Upper lobe of left lung (tissue), 6 donors: ENCODE results near the gene ZNF865. TPM values are rescaled to one million over a fixed set of nuclear protein-coding genes. Genes with fewer than 3 reads are reported as not detected.
A peak's percentile ranks its signal among the peaks of the same experiment; 100 is the strongest.

Experiments used
- ATAC-seq, 2 donors: fragments of 200-7000 bp; cut with Tn5 transposase; one replicate each; pipeline ENCODE4 v1.9.1; 2022; ENCODE audit warnings: mild to moderate bottlenecking in 2 of 2, moderate library complexity in 2 of 2; ENCODE audit not compliant: low FRiP score in 2 of 2
- DNase-seq, 2 donors: peaks; one replicate each; pipeline ENCODE4 v3.0.0-alpha.2; 2019 to 2020
- H3K27ac ChIP-seq, 4 donors: fragments of 200-600 bp; sonication (generic); one replicate each; pipeline ENCODE4 v1.5.1; 2016 to 2019
- H3K27me3 ChIP-seq, 4 donors: fragments of 200-600 bp; sonication (generic); one replicate each; pipeline ENCODE4 v1.5.1; 2017 to 2019
- H3K36me3 ChIP-seq, 4 donors: fragments of 200-600 bp; sonication (generic); one replicate each; pipeline ENCODE4 v1.5.1; 2016 to 2019
- H3K4me1 ChIP-seq, 4 donors: fragments of 200-600 bp; sonication (generic); one replicate each; pipeline ENCODE4 v1.5.1; 2018 to 2019
- H3K4me3 ChIP-seq, 4 donors: fragments of 200-600 bp; sonication (generic); one replicate each; pipeline ENCODE4 v1.5.1; 2017 to 2019; ENCODE audit warnings: mild to moderate bottlenecking in 2 of 4, moderate library complexity in 1 of 4
- H3K9me3 ChIP-seq, 4 donors: fragments of 200-600 bp; sonication (generic); one replicate each; pipeline ENCODE4 v1.5.1; 2018 to 2019
- EP300 ChIP-seq, 4 donors: sonication (generic); formaldehyde crosslinking; IDR thresholded peaks; one replicate each; pipeline ENCODE4 v1.5.1; 2017; ENCODE audit warnings: antibody characterized with exemption in 4 of 4, control low read depth in 2 of 4
- POLR2A ChIP-seq, 4 donors: fragments of 450-650 bp; IDR thresholded peaks; one replicate each; pipeline ENCODE4 v1.5.1; 2016 to 2017; ENCODE audit warnings: antibody characterized with exemption in 4 of 4, mild to moderate bottlenecking in 2 of 4
- POLR2AphosphoS5 ChIP-seq, 2 donors: sonication (generic); formaldehyde crosslinking; IDR thresholded peaks; one replicate each; pipeline ENCODE4 v1.5.1; 2017; ENCODE audit warnings: antibody characterized with exemption in 2 of 2
- WGBS, 2 donors: methylation state at CpG; one replicate each; pipeline ENCODE4 v1.1.5; 2017 to 2018; 5-methylcytosine and 5-hydroxymethylcytosine counted together
- total RNA-seq, 6 donors: library from RNA; depleted of rRNA in 4 of 6; stranded (reverse); fragments of >200 nt in 4 of 6; gene quantifications; one replicate each; pipeline versions ENCODE4 v1.1.0 to v1.2.1, GENCODE V29; 2016 to 2021
- TF ChIP-seq, protein P1 (sequence below), 6 experiments: fragments of 450-650 bp in 4 of 6; fragments of 200-600 bp in 2 of 6; sonication (generic) in 2 of 6; IDR thresholded peaks; one replicate each; pipeline ENCODE4 v1.5.1; 2016 to 2019; ENCODE audit warnings: antibody characterized with exemption in 6 of 6
- donor health status: DM: no; HTN: no; CAD: no; lungs with moderate emphysema.
- donor health status: DM: no; HTN: yes; CAD: no; lungs with severe emphysema.

ZNF865 gene
- total RNA-seq, 6 donors from 2014 or later = 7.7 to 39.8 (median 20.6) TPM

DNA sequence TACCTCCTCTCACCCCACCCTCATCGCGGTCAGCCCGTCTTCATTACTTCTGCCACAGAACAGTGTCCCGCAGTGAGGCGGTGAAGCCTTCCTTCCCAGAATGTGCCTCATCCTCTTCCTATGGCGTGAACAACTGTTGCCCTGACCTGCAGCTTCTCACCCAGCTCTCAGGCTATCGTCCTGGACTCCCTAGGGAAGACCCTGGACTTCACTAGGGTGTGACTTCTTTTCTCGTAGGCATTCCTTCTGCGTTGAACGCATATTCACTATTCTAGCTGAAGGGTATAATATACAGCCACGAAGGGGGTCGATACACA lies 982 bp downstream of the ZNF865 start:
- H3K27ac ChIP-seq = peak overlapping the region; percentile 93 to 97 (median 96)
- no peaks in the 10 kb centered on the region for H3K9me3 ChIP-seq
- 22 to 28% methylated on average over 12 of the region's 12 CpGs for WGBS, 2 donors
- no peaks in the 10 kb centered on the region for H3K27me3 ChIP-seq
- ATAC-seq (no peak), DNase-seq (no peak)
- H3K36me3 ChIP-seq = peaks cover 0 to 28% (median 8%) of the 10 kb centered on the region in 4 donors
- H3K4me3 ChIP-seq = peak overlapping the region in 3 of 4 donors; percentile 79 to 89 (median 85)
- H3K4me1 ChIP-seq = peaks cover 29 to 52% (median 31%) of the 10 kb centered on the region in 4 donors
- no peak for TF ChIP-seq POLR2A (IDR thresholded peaks at IDR 0.05)
- TF ChIP-seq, protein P1, sequence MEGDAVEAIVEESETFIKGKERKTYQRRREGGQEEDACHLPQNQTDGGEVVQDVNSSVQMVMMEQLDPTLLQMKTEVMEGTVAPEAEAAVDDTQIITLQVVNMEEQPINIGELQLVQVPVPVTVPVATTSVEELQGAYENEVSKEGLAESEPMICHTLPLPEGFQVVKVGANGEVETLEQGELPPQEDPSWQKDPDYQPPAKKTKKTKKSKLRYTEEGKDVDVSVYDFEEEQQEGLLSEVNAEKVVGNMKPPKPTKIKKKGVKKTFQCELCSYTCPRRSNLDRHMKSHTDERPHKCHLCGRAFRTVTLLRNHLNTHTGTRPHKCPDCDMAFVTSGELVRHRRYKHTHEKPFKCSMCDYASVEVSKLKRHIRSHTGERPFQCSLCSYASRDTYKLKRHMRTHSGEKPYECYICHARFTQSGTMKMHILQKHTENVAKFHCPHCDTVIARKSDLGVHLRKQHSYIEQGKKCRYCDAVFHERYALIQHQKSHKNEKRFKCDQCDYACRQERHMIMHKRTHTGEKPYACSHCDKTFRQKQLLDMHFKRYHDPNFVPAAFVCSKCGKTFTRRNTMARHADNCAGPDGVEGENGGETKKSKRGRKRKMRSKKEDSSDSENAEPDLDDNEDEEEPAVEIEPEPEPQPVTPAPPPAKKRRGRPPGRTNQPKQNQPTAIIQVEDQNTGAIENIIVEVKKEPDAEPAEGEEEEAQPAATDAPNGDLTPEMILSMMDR (IDR thresholded peaks at IDR 0.05) = peak in 1 of 6 experiments; percentile 13
- no peak for TF ChIP-seq EP300 (IDR thresholded peaks at IDR 0.05)
- TF ChIP-seq POLR2AphosphoS5 (IDR thresholded peaks at IDR 0.05) = no peak

DNA sequence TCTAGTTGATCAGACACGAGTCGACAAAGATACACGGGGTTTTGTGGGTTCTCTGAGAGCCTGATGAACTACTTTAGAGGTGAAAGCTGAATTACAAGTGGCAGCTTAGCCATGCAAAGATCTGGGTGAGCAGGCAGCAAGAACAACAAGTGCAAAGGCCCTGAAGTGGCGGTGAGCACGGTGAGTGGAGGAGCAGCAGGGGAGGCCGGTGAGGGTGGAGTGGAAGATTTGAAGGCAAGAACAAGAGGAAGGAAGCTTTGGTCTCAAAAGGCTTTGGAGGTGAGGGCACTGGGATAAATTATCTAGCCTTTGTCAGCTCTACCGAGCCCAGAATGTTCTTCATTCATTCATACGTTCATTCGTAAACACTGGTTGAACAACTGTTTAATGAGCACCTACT lies 1.4 kb downstream of the ZNF865 start:
- peaks cover 28 to 51% (median 35%) of the 10 kb centered on the region in 4 donors for H3K4me1 ChIP-seq
- no peaks in the 10 kb centered on the region for H3K27me3 ChIP-seq
- H3K27ac ChIP-seq = peak overlapping the region; percentile 93 to 97 (median 96)
- H3K9me3 ChIP-seq = no peaks in the 10 kb centered on the region
- 64 to 66% methylated on average over 9 of the region's 9 CpGs for WGBS, 2 donors
- no peak for DNase-seq
- TF ChIP-seq, protein P1 (IDR thresholded peaks at IDR 0.05) = no peak
- no peak for TF ChIP-seq POLR2AphosphoS5 (IDR thresholded peaks at IDR 0.05)
- TF ChIP-seq EP300 (IDR thresholded peaks at IDR 0.05) = no peak
- no peak for TF ChIP-seq POLR2A (IDR thresholded peaks at IDR 0.05)
- peaks cover 0 to 28% (median 8%) of the 10 kb centered on the region in 4 donors for H3K36me3 ChIP-seq
- peak overlapping the region in 1 of 4 donors; percentile 85 for H3K4me3 ChIP-seq
- ATAC-seq = no peak

DNA sequence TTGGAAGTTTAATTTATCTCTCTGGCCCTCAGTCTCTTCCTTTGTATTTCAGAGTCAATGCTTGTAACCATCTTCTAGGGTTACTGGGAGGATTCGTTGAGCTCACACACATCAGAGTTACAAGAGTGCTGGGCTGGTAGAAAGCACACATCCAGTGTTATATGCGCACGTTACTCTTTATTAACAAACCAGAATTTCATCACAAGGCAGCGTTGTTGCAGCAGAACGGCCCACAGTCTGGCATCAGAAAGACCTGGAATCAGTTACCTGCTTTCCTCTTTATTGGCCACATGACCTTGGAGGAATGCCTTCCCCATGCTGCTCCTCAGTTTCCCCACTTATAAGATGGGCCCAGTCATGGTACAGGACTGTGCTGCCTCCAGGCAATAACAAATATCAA lies 3.9 kb downstream of the ZNF865 start:
- no peak for TF ChIP-seq EP300 (IDR thresholded peaks at IDR 0.05)
- TF ChIP-seq POLR2AphosphoS5 (IDR thresholded peaks at IDR 0.05) = no peak
- no peak for TF ChIP-seq POLR2A (IDR thresholded peaks at IDR 0.05)
- TF ChIP-seq, protein P1 (IDR thresholded peaks at IDR 0.05) = no peak
- ATAC-seq (no peak), DNase-seq (no peak)
- WGBS, 2 donors = 72 to 80% methylated on average over 5 of the region's 5 CpGs
- Histone ChIP-seq H3K27ac (no peak overlapping the region), H3K4me3 (no peak overlapping the region), H3K9me3 (no peaks in the 10 kb centered on the region), H3K4me1 (peaks cover 27 to 39% (median 33%) of the 10 kb centered on the region in 4 donors), H3K36me3 (peaks cover 0 to 28% (median 10%) of the 10 kb centered on the region in 4 donors), H3K27me3 (no peaks in the 10 kb centered on the region)

DNA sequence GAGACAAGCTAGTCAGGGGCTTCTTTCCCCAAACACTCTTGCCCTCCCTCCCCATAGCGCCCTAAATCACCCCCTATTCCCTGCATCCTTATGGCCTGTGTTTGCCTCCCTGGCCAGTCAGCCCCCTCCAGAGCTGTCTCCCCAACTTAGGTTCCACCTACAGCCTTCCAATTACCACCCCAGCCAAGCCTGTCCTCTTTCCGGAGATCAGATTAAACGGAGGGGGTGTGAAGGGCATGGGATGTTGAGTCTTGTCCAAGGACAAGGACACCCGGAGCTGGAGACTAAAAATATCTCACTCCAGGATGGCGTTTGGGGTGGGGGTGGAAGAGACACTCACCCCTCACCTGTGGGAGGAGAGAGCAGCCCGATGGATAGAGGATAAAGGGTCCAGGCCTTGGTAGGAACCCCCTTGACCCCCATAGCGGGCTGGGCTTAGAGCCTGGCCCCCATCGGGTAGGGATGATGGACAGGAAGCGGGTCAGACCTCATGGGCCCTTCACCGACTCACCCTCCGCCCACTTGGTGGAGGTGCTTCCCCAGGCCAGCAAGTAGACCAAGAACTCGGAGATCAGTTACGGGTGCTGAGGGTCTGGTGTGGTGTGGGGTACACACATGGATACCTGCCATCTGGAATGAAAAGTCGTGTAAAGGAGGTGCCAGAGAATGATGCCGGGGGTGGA lies 6.0 kb downstream of the ZNF865 start:
- Histone ChIP-seq H3K9me3 (no peaks in the 10 kb centered on the region), H3K36me3 (peaks cover 13 to 46% (median 29%) of the 10 kb centered on the region in 4 donors), H3K4me3 (no peak overlapping the region), H3K27me3 (no peaks in the 10 kb centered on the region), H3K27ac (no peak overlapping the region), H3K4me1 (peaks cover 17 to 26% (median 22%) of the 10 kb centered on the region in 4 donors)
- TF ChIP-seq POLR2AphosphoS5 (IDR thresholded peaks at IDR 0.05) = no peak
- no peak for TF ChIP-seq POLR2A (IDR thresholded peaks at IDR 0.05)
- TF ChIP-seq, protein P1 (IDR thresholded peaks at IDR 0.05) = no peak
- TF ChIP-seq EP300 (IDR thresholded peaks at IDR 0.05) = no peak
- no peak for DNase-seq
- WGBS, 2 donors = 57 to 81% methylated on average over 13 to 15 of the region's 15 CpGs
- peak in 1 of 2 donors; percentile 7 for ATAC-seq
